Endothelial cell of umbilical vein (primary cell): ENCODE results near the gene CENPN.

ENCODE experiments used
- EZH2 ChIP-seq: IDR thresholded peaks from 2 replicates; pipeline ENCODE4 v1.6.1; 2012; ENCODE audit warnings: borderline replicate concordance, low read depth, mild to moderate bottlenecking, moderate library complexity, low read length, inconsistent platforms; ENCODE audit not compliant: severe bottlenecking
- FOS ChIP-seq: IDR thresholded peaks from 2 replicates; pipeline ENCODE4 v1.6.1; 2011; ENCODE audit warnings: mild to moderate bottlenecking, low read length, moderate library complexity, borderline replicate concordance; ENCODE audit not compliant: insufficient read depth
- JUN ChIP-seq: IDR thresholded peaks from 2 replicates; pipeline ENCODE4 v1.6.1; 2011; ENCODE audit warnings: borderline replicate concordance, low read depth; ENCODE audit not compliant: insufficient read length, insufficient read depth
- MYC ChIP-seq: IDR thresholded peaks from one replicate; pipeline ENCODE4 v1.6.1; 2011; ENCODE audit warnings: mild to moderate bottlenecking, low read depth, low read length
- POLR2A ChIP-seq: IDR thresholded peaks from 2 replicates; pipeline ENCODE4 v1.6.1; 2012; ENCODE audit warnings: low read depth, mild to moderate bottlenecking, control low read depth, low read length
- POLR2AphosphoS5 ChIP-seq: IDR thresholded peaks from 2 replicates; pipeline ENCODE4 v1.6.1; 2012; ENCODE audit warnings: low read depth, mild to moderate bottlenecking, control low read depth, low read length, moderate library complexity; ENCODE audit not compliant: insufficient read depth
- TF ChIP-seq, protein P1 (sequence below), 2 donors: IDR thresholded peaks; 1 replicate in 1 of 2; 2 replicates in 1 of 2; pipeline ENCODE4 v1.5.1; 2011; ENCODE audit warnings: low read length in 2 of 2, mild to moderate bottlenecking in 2 of 2, moderate library complexity in 2 of 2, control low read depth in 1 of 2, inconsistent platforms in 1 of 2, low read depth in 1 of 2; ENCODE audit not compliant: insufficient read depth in 1 of 2; ENCODE audit errors: extremely low read depth in 1 of 2
- TF ChIP-seq, protein P2 (sequence below): IDR thresholded peaks from 2 replicates; pipeline ENCODE4 v1.6.1; 2011; ENCODE audit not compliant: insufficient read depth, insufficient read length

DNA sequence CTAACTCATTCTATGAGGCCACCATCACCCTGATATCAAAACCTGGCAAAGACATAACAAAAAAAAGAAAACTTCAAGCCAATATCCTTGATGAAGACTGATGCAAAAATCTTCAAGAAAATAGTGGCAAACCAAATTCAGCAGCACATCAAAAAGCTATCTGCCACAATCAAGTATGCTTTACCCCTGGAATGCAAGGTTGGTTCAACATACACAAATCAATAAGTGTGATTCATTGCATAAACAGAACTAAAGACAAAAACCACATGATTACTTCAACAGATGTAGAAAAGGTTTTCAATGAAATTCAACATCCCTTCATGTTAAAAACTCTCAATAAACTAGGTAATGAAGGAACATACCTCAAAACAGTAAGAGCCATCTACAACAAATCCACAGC lies 48.7 kb upstream of the CENPN start:
- TF ChIP-seq, protein P1, sequence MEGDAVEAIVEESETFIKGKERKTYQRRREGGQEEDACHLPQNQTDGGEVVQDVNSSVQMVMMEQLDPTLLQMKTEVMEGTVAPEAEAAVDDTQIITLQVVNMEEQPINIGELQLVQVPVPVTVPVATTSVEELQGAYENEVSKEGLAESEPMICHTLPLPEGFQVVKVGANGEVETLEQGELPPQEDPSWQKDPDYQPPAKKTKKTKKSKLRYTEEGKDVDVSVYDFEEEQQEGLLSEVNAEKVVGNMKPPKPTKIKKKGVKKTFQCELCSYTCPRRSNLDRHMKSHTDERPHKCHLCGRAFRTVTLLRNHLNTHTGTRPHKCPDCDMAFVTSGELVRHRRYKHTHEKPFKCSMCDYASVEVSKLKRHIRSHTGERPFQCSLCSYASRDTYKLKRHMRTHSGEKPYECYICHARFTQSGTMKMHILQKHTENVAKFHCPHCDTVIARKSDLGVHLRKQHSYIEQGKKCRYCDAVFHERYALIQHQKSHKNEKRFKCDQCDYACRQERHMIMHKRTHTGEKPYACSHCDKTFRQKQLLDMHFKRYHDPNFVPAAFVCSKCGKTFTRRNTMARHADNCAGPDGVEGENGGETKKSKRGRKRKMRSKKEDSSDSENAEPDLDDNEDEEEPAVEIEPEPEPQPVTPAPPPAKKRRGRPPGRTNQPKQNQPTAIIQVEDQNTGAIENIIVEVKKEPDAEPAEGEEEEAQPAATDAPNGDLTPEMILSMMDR (IDR thresholded peaks at IDR 0.05; ENCODE audit: extremely low read depth in 1 of 2, insufficient read depth in 1 of 2, low read depth in 1 of 2, low read length in 2 of 2): no peak
- no peak for TF ChIP-seq POLR2A
- TF ChIP-seq EZH2: no peak
- no peak for TF ChIP-seq JUN
- no peak for TF ChIP-seq POLR2AphosphoS5
- TF ChIP-seq MYC: no peak
- TF ChIP-seq, protein P2, sequence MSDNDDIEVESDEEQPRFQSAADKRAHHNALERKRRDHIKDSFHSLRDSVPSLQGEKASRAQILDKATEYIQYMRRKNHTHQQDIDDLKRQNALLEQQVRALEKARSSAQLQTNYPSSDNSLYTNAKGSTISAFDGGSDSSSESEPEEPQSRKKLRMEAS: no peak
- no peak for TF ChIP-seq FOS
